ENCODE data around the gene LEFTY2.
"Not testable (repeated sequence)": the region's sequence is repeated elsewhere in the genome, so short reads cannot be mapped to it uniquely, and the experiment has no call there.

LEFTY2 gene

DNA sequence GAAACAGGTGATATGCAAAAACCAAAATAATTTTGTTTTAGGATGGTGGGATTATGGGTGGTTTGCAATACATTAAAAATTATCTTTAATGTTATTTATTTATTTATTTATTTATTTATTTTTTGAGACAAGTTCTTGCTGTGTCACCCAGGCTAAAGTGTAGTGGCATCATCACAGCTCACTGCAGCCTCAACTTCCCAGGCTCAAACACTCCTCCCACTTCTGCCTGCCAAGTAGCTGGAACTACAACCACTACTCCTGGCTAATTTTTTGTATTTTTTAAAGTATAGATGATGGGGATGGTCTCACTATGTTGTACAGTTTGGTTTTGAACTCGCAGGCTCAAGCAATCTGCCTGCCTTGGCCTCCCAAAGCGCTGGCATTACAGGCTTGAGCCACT lies 10.5 kb downstream of the LEFTY2 start (continued):
- TF ChIP-seq, protein P1, sequence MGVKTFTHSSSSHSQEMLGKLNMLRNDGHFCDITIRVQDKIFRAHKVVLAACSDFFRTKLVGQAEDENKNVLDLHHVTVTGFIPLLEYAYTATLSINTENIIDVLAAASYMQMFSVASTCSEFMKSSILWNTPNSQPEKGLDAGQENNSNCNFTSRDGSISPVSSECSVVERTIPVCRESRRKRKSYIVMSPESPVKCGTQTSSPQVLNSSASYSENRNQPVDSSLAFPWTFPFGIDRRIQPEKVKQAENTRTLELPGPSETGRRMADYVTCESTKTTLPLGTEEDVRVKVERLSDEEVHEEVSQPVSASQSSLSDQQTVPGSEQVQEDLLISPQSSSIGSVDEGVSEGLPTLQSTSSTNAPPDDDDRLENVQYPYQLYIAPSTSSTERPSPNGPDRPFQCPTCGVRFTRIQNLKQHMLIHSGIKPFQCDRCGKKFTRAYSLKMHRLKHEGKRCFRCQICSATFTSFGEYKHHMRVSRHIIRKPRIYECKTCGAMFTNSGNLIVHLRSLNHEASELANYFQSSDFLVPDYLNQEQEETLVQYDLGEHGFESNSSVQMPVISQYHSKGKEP (tag by site-specific recombination; IDR thresholded peaks at IDR 0.05) = no peak

DNA sequence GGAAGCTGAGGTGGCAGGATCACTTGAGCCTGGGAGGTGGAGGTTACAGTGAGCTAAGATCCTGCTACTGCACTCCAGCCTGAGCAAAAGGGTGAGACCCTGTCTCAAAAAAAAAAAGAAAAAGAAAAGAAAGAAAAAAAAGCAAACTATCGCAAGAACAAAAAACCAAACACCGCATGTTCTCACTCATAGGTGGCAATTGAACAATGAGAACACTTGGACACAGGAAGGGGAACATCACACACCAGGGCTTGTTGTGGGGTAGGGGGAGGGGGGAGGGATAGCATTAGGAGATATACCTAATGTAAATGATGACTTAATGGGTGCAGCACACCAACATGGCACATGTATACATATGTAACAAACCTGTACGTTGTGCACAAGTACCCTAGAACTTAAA lies 11.6 kb downstream of the LEFTY2 start:
- CTCF ChIA-PET = interaction anchor here (0.6 to 0.7 kb wide), 4 partner anchors 51 to 436 kb away, joined by 3 to 4 read pairs (median 3); no protein-coding TSS in a partner anchor
- H3K9me3 ChIP-seq (ENCODE audit: control insufficient read depth, insufficient read depth, low read depth, low read length); POLR2A ChIA-PET; H3K4me3 ChIP-seq (ENCODE audit: low read depth, low read length); H3K4me1 ChIP-seq (ENCODE audit: control insufficient read depth, insufficient read depth, low read length); H3K27ac ChIP-seq (ENCODE audit: extremely low read depth, low read depth, low read length); H3K36me3 ChIP-seq (ENCODE audit: control insufficient read depth in 2 of 2, insufficient read depth in 1 of 2, low read length in 2 of 2): not testable (repeated sequence)

DNA sequence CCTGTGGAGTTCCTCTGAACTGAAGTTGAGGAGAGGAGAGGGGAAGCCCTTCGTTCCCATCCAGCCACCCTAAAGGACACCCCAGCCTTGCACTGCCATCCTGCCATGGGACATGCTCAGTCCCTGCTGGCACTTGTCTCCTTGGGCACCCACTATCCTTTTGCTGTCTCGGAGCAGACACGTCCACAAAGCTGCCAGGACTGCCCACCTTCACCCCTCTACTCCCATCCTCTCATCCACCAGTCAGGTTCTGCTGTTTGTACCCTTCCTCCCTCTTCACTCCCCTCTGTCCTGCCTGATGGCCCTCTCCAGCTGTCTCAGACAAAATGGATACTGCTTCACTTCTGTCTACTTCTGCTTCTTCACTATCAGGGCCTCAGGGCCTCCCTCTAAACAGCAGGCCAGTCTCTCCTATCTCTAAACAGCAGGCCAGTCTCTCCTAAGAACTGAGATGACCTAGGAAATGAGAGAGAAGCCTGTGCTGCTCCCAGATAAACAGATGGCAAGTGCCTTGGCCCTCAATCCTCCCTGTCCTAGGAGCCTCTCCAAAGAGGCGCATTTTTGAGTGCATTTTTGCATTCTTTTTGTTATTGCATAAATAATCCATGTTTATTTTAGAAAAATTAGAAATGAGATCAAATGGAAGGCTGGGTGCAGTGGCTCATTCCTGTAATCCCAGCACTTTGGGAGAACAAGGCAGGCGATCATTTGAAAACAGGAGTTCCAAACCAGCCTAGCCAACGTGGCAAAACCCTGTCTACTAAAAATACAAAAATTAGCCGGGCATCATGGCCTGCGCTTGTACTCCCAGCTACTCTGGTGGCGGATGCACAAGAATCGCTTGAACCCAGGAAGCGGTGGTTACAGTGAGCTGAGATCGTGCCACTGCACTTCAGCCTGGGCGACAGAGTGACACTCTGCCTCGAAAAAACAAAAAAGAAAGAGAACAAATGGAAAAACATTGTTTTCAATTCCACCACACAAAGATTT lies 12.5 kb downstream of the LEFTY2 start:
- H3K4me3 ChIP-seq (ENCODE audit: low read depth, low read length) = no peak overlapping the region
- H3K27ac ChIP-seq (ENCODE audit: extremely low read depth, low read depth, low read length) = no peak overlapping the region
- no peaks in the 10 kb centered on the region for H3K9me3 ChIP-seq (ENCODE audit: control insufficient read depth, insufficient read depth, low read depth, low read length)
- H3K36me3 ChIP-seq (ENCODE audit: control insufficient read depth in 2 of 2, insufficient read depth in 1 of 2, low read length in 2 of 2) = no peaks in the 10 kb centered on the region
- CTCF ChIA-PET = interaction anchor here (0.6 to 0.7 kb wide), 4 partner anchors 50 to 151 kb away, joined by 3 read pairs; no protein-coding TSS in a partner anchor
- H3K4me1 ChIP-seq (ENCODE audit: control insufficient read depth, insufficient read depth, low read length) = peaks cover 3% of the 10 kb centered on the region; the same call in 1 of the 2 replicates
- TF ChIP-seq TCF7L2 (IDR thresholded peaks at IDR 0.05; ENCODE audit: borderline replicate concordance, low read depth, low read length) = no peak
- TF ChIP-seq, protein P2, sequence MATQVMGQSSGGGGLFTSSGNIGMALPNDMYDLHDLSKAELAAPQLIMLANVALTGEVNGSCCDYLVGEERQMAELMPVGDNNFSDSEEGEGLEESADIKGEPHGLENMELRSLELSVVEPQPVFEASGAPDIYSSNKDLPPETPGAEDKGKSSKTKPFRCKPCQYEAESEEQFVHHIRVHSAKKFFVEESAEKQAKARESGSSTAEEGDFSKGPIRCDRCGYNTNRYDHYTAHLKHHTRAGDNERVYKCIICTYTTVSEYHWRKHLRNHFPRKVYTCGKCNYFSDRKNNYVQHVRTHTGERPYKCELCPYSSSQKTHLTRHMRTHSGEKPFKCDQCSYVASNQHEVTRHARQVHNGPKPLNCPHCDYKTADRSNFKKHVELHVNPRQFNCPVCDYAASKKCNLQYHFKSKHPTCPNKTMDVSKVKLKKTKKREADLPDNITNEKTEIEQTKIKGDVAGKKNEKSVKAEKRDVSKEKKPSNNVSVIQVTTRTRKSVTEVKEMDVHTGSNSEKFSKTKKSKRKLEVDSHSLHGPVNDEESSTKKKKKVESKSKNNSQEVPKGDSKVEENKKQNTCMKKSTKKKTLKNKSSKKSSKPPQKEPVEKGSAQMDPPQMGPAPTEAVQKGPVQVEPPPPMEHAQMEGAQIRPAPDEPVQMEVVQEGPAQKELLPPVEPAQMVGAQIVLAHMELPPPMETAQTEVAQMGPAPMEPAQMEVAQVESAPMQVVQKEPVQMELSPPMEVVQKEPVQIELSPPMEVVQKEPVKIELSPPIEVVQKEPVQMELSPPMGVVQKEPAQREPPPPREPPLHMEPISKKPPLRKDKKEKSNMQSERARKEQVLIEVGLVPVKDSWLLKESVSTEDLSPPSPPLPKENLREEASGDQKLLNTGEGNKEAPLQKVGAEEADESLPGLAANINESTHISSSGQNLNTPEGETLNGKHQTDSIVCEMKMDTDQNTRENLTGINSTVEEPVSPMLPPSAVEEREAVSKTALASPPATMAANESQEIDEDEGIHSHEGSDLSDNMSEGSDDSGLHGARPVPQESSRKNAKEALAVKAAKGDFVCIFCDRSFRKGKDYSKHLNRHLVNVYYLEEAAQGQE (tag by site-specific recombination; IDR thresholded peaks at IDR 0.05) = no peak
- TF ChIP-seq ZNF624 (tag by site-specific recombination; IDR thresholded peaks at IDR 0.05) = no peak
- no peak for TF ChIP-seq HOXC10 (CRISPR knock-in tag; IDR thresholded peaks at IDR 0.05)
- TF ChIP-seq, protein P1 (tag by site-specific recombination; IDR thresholded peaks at IDR 0.05) = 0 out of 2 replicates have a peak, but pooled peaks have one; percentile 37
- 0 out of 2 replicates have a peak, but pooled peaks have one; percentile 39 for TF ChIP-seq YY2 (tag by site-specific recombination; IDR thresholded peaks at IDR 0.05)
- TF ChIP-seq, protein P3, sequence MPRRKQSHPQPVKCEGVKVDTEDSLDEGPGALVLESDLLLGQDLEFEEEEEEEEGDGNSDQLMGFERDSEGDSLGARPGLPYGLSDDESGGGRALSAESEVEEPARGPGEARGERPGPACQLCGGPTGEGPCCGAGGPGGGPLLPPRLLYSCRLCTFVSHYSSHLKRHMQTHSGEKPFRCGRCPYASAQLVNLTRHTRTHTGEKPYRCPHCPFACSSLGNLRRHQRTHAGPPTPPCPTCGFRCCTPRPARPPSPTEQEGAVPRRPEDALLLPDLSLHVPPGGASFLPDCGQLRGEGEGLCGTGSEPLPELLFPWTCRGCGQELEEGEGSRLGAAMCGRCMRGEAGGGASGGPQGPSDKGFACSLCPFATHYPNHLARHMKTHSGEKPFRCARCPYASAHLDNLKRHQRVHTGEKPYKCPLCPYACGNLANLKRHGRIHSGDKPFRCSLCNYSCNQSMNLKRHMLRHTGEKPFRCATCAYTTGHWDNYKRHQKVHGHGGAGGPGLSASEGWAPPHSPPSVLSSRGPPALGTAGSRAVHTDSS (tag by site-specific recombination; IDR thresholded peaks at IDR 0.05) = no peak
- 0 out of 2 replicates have a peak, but pooled peaks have one; percentile 16 for TF ChIP-seq ZNF335 (tag by site-specific recombination; conservative IDR thresholded peaks at IDR 0.05)
- TF ChIP-seq ZNF830 (tag by site-specific recombination; IDR thresholded peaks at IDR 0.05; ENCODE audit: low read depth) = no peak
- 0 out of 2 replicates have a peak, but pooled peaks have one; percentile 16 for TF ChIP-seq WT1 (tag by site-specific recombination; IDR thresholded peaks at IDR 0.05)
- no peak for TF ChIP-seq ZNF202 (tag by site-specific recombination; IDR thresholded peaks at IDR 0.05; ENCODE audit: borderline replicate concordance)
- peak; percentile 88 for TF ChIP-seq ZBTB17 (tag by site-specific recombination; IDR thresholded peaks at IDR 0.05)
- TF ChIP-seq ZFP3 (tag by site-specific recombination; IDR thresholded peaks at IDR 0.05; ENCODE audit: low read depth) = no peak
- POLR2A ChIA-PET = no interaction called here

Measured in HEK293 (cell line).